Nucleus accumbens (tissue), 56 donors: ENCODE results near the gene CNTNAP2.
"Not testable (repeated sequence)": the region's sequence is repeated elsewhere in the genome, so short reads cannot be mapped to it uniquely, and the experiment has no call there.

ENCODE experiments used
- DNase-seq, 56 donors: peaks; one replicate each; lab custom pipeline; 2025; lab: John Stamatoyannopoulos, UW

CNTNAP2 gene

GRCh38 chr7:147571436-147572185 is 1455.0 kb downstream of the CNTNAP2 start:
- DNase-seq, result peak in 1 of 56 donors; percentile 4

DNA sequence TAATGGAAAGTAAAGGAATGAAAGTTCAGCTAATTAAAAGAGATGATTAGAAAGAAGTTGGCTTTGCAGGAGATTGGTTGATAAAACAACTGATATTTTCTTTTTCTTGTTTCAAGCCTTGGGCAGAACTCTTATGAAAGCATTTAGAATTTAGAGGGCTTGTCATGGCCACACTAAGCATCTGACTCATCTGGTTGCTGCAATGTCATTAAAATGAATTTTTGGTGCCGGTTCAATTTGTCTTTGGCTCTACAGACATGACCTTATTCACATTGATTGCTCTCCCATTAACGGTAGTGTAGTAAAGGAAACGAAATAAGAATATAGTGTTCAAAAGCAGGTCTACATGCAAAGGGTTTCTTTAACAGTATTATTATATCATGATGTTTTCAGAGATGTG is 1461.6 kb downstream of the CNTNAP2 start:
- DNase-seq, result no peak

- no peak for DNase-seq
These were observed 1462.5 kb downstream of the CNTNAP2 start for GRCh38 chr7:147579148-147579547.

DNA sequence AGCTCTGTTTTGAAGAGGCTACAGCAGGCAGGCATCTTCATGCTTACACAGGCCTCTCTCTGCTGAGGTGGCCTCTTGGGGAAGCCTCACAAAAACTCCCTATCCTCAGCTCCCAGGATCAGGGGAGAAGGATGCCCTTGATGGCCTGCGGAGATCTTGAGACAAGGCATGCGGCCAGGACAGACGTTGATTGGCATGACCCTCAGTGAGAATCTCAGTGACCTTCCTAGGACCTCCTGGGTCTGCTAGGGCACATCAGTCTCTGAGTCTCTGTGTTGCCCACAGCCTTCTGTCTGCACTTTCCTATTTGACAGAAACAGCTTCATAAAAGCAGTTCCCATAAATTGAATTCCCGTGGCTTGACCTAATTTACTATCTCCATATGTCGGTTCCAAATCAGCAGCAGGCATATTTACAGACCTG is 1468.2 kb downstream of the CNTNAP2 start:
- no peak for DNase-seq

DNA sequence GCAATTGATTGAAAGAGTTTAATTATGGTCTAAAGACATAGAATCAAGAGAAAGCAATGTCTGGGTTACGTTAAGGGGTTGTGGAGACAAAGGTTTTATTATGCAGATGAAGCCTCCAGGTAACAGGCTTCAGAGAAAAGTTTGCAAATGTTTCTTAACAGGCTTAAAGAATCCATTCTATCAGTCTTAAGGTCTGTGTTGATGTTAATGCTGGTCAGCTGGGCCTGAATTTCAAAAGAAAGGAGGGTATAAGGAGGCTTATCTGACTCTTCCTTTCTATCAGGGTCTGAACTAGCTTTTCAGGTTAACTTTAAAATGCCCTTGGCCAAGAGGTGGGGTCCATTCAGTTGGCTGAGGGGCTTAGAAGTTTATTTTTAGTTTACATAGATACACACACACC is 1469.5 kb downstream of the CNTNAP2 start:
- no peak for DNase-seq

GRCh38 chr7:147586526-147586925 is 1469.9 kb downstream of the CNTNAP2 start:
- no peak for DNase-seq

DNA sequence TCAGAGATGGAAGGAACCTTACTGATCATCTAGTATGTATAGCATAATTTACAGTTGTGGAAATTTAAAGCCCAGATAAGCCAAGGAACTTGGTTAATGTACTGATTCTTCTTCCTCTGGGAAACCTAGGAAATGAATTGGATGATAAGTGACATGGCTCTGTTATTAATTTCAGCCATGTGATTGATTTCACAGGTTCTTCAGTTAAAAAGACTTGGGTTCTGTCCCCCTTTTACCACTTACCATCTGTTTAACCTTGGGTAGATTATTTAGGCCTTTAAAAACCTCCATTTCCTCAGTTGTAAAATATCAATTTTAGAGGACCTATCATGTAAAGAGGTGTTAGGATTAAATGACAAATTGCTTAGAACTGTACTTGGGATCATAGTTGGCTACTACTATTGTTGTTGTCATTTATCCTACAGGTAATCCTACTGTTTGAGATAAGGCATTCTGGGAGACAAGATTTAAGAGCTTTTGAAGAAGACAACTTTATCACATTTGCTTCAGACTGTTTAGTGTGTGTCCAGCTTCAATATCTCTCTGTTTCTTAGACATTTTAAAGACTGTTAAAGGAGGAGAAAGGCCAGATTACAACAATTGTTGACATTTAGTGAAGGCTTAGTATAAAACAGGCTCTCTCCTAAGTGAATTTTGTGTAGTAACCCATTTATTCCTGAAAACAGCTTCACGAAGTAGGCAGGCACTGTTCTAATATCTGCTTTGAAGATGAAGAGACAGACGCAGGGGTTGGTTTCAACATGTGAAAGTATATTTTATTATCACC is 1476.9 kb downstream of the CNTNAP2 start:
- no peak for DNase-seq

DNA sequence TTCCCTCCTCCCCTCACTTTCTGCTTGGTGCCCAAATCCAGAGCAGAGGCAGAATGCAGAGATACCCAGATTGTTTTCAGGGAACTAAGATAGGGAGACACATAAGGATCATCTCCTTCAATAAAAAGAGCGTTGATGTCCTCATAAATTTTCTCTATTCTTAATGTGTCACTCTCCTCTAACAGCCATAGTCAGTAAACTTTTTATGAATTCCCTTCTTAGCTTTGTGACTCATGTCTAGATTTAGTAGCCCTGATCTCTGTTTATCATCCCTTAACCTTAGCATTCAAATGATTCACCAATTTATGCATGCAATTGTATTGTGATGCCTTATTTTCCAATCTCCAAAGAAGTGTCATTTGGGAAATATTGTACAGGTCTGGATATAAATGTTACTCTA is 1478.4 kb downstream of the CNTNAP2 start:
- DNase-seq, result no peak

GRCh38 chr7:147598687-147599086 is 1482.1 kb downstream of the CNTNAP2 start:
- not testable (repeated sequence) for DNase-seq

- DNase-seq, result no peak
These were observed 1488.7 kb downstream of the CNTNAP2 start for GRCh38 chr7:147605323-147605722.

GRCh38 chr7:147607157-147607800 is 1490.7 kb downstream of the CNTNAP2 start:
- DNase-seq, result no peak

- no peak for DNase-seq
These were observed 1494.8 kb downstream of the CNTNAP2 start for GRCh38 chr7:147611431-147611830.

GRCh38 chr7:147635288-147635687 is 1518.7 kb downstream of the CNTNAP2 start:
- DNase-seq, result no peak

DNA sequence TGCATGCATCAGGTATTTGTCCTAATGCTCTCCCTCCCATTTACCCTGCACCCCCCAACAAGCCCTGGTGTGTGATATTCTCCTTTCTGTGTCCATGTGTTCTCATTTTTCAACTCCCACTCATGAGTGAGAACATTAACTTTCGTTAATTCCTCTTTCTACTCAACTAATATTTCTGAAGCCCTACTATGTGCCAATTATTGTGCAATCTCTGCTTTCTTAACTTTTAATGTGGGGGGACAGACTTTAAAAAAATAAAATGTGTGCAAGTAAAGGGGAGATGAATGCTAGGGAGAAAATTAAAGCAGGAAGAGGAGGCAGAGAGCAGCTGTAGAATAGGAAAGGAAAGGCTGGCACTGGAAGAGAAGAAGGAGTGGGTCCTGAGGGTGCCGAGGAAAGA is 1520.0 kb downstream of the CNTNAP2 start:
- no peak for DNase-seq

GRCh38 chr7:147638566-147638965 is 1522.0 kb downstream of the CNTNAP2 start:
- DNase-seq, result no peak

DNA sequence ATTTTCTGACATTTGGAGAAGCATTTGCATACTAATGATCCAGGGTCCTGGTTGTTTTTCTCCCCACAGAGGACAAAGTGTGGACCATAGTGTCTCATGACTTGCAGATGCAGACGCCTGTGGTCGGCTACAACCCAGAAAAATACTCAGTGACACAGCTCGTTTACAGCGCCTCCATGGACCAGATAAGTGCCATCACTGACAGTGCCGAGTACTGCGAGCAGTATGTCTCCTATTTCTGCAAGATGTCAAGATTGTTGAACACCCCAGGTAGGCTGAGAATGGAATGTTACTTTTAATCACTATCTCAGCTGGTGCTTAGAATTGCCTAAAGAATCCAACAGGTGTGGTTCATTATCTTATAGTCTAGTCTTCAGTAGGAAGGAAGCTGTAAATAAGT is 1522.4 kb downstream of the CNTNAP2 start:
- peak in 38 of 56 donors; percentile 1 to 62 (median 20) for DNase-seq

- DNase-seq, result no peak
These were observed 1523.2 kb downstream of the CNTNAP2 start for GRCh38 chr7:147639751-147640150.

DNA sequence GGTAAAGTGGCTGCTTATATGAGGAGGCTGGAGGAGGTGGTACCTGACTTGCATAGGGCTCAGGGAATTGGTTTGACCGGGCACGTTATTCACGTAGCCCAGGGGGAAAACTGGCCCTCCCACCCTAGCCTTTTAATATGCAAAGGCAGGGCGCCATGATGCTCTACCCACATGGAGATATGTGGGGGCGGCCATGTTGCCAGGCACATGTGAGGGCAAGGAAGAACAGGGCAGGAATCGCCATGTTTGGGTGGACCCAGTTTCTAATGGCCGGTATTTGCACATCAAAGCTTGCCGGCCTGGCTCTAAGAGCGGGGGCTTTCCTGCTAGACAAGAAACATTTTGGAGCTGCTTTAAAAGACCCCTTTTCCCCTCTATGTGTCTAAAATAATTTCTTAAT is 1524.2 kb downstream of the CNTNAP2 start:
- DNase-seq, result no peak

DNA sequence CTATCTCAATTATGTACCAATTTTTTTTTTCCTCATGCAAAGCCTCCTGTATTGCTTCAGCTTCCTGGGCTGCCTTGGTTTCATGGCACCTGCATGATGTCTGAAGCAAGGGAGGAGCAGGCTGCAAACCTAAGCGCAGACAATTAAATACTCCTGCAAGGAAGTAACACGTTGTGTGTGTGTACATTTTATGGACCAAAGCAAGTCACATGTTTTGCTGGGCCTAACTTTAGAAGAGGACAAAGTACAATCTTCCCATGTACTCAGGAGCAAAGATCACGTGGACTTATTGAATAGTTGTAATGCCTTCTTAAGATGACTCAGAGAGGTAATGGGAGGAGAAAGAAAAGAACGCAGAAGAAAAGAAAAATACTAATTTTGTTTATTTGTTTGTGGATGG is 1530.0 kb downstream of the CNTNAP2 start:
- no peak for DNase-seq

GRCh38 chr7:147650991-147651390 is 1534.4 kb downstream of the CNTNAP2 start:
- DNase-seq, result no peak

DNA sequence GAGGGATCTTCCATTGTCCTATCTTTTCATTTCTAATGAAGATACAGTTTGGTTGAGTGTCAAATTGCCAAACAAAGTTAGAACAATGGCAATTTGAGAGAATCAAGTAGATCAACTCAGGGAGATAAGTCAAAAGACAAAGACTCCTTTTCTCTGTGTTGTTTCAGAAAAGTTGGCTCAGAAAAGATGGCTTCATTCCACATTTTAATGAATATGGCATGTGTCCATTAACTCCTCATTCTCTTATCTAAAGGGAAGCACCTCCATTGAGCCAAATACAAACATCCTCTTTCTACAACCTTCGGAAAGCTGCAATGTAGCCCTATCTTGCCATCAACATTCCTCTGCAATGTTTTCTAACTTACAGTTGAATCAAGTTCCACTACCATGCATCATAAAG is 1535.0 kb downstream of the CNTNAP2 start:
- no peak for DNase-seq
